SK-N-SH (cell line): ENCODE results near the gene PXDN. TPM values are rescaled to one million over a fixed set of nuclear protein-coding genes. Genes with fewer than 3 reads are reported as not detected.

Source experiments
- CTCF ChIA-PET: fragments of 300-600, 350-600 bp; formaldehyde crosslinking; extraction: SDS; loops from one replicate; lab custom pipeline; 2021; lab: Yijun Ruan, JAX
- POLR2A ChIA-PET: fragments of 350-600 bp; sonication (Branson Sonifier 250); formaldehyde crosslinking; extraction: SDS; loops from one replicate; lab custom pipeline; 2020; ENCODE audit warnings: antibody characterized with exemption, inconsistent platforms; lab: Yijun Ruan, JAX
- DNase-seq: peaks from one replicate; pipeline ENCODE4 v3.0.0; 2012
- H2AFZ ChIP-seq: fragments of 200-600 bp; sonication (generic); 2 replicates; pipeline ENCODE4 v1.8.1; 2016; ENCODE audit warnings: antibody characterized with exemption, mild to moderate bottlenecking, low read depth
- H3F3A ChIP-seq: fragments of 200-600 bp; sonication (generic); replicated peaks from 2 replicates; pipeline ENCODE3; 2016; ENCODE audit warnings: antibody characterized with exemption, mild to moderate bottlenecking; ENCODE audit not compliant: insufficient read depth
- H3K27ac ChIP-seq, 2 experiments: fragments of 200-500 bp in 1 of 2; fragments of 200-600 bp in 1 of 2; sonication (Bioruptor generic) in 1 of 2; sonication (generic), shearing (Covaris generic) in 1 of 2; 2 replicates each; pipeline versions ENCODE4 v1.5.1 to v1.6.1; 2014 to 2016; ENCODE audit warnings: low read depth in 2 of 2, inconsistent platforms in 1 of 2, low read length in 1 of 2, mild to moderate bottlenecking in 1 of 2, mixed read lengths in 1 of 2
- H3K27me3 ChIP-seq: fragments of 200-600 bp; sonication (generic), shearing (Covaris generic); 2 replicates; pipeline ENCODE4 v1.6.1; 2016; ENCODE audit warnings: mixed run types; ENCODE audit not compliant: insufficient read depth
- H3K36me3 ChIP-seq, 2 experiments: fragments of 200-500 bp in 1 of 2; fragments of 200-600 bp in 1 of 2; sonication (Bioruptor generic) in 1 of 2; sonication (generic) in 1 of 2; replicated peaks in 1 of 2; 2 replicates each; pipeline versions ENCODE3 to v1.5.1; 2014 to 2016; ENCODE audit warnings: low read length in 1 of 2, mild to moderate bottlenecking in 1 of 2; ENCODE audit not compliant: insufficient read depth in 2 of 2, control insufficient read depth in 1 of 2
- H3K4me1 ChIP-seq, 2 experiments: fragments of 200-500 bp in 1 of 2; fragments of 200-600 bp in 1 of 2; sonication (Bioruptor generic) in 1 of 2; sonication (generic), shearing (Covaris generic) in 1 of 2; 2 replicates each; pipeline versions ENCODE4 v1.5.1 to v1.6.1; 2014 to 2016; ENCODE audit warnings: low read depth in 1 of 2, low read length in 1 of 2, mixed run types in 1 of 2; ENCODE audit not compliant: insufficient read depth in 2 of 2, control insufficient read depth in 1 of 2
- H3K4me2 ChIP-seq: fragments of 200-600 bp; sonication (generic), shearing (Covaris generic); 2 replicates; pipeline ENCODE4 v1.6.1; 2017; ENCODE audit warnings: mixed run types
- H3K4me3 ChIP-seq, 2 experiments: fragments of 200-500 bp in 1 of 2; fragments of 200-600 bp in 1 of 2; sonication (Bioruptor generic) in 1 of 2; sonication (generic), shearing (Covaris generic) in 1 of 2; 2 replicates each; pipeline versions ENCODE4 v1.5.1 to v1.8.1; 2014 to 2016; ENCODE audit warnings: low read depth in 2 of 2, inconsistent platforms in 1 of 2, low read length in 1 of 2, mild to moderate bottlenecking in 1 of 2, mixed read lengths in 1 of 2, moderate library complexity in 1 of 2
- H3K79me2 ChIP-seq: fragments of 200-600 bp; sonication (generic); 2 replicates; pipeline ENCODE4 v1.8.1; 2017; ENCODE audit warnings: mild to moderate bottlenecking; ENCODE audit not compliant: insufficient read depth
- H3K9ac ChIP-seq: fragments of 200-600 bp; sonication (generic); 2 replicates; pipeline ENCODE4 v1.6.1; 2017; ENCODE audit warnings: mixed run types
- H3K9me2 ChIP-seq: fragments of 200-600 bp; sonication (generic); 2 replicates; pipeline ENCODE4 v1.6.1; 2017; ENCODE audit warnings: mixed run types
- H3K9me3 ChIP-seq: fragments of 200-600 bp; sonication (generic); 2 replicates; pipeline ENCODE4 v1.6.1; 2017; ENCODE audit warnings: mixed run types, mild to moderate bottlenecking, moderate library complexity
- H4K20me1 ChIP-seq: fragments of 200-600 bp; sonication (generic); 2 replicates; pipeline ENCODE4 v1.6.1; 2017; ENCODE audit warnings: mild to moderate bottlenecking, mixed run types; ENCODE audit not compliant: insufficient read depth
- EP300 ChIP-seq, 2 experiments: IDR thresholded peaks; 2 replicates each; pipeline versions ENCODE4 v1.4.0 to v1.6.1; 2012; ENCODE audit warnings: borderline replicate concordance in 1 of 2, low read depth in 1 of 2, low read length in 1 of 2
- EZH2phosphoT487 ChIP-seq: fragments of 200-600 bp; sonication (generic); IDR thresholded peaks from 2 replicates; pipeline ENCODE4 v1.6.1; 2017; ENCODE audit warnings: low read depth, mixed run types, mild to moderate bottlenecking, antibody characterized with exemption, moderate library complexity, borderline replicate concordance
- FOSL2 ChIP-seq: IDR thresholded peaks from 2 replicates; pipeline ENCODE4 v1.4.0; 2012; ENCODE audit warnings: low read depth, mild to moderate bottlenecking, moderate library complexity, borderline replicate concordance
- FOXJ3 ChIP-seq: sonication (generic); formaldehyde crosslinking; IDR thresholded peaks from 2 replicates; pipeline ENCODE4 v1.5.1; 2020; ENCODE audit warnings: mild to moderate bottlenecking, missing genetic modification reagents
- FOXM1 ChIP-seq: IDR thresholded peaks from 2 replicates; pipeline ENCODE4 v1.4.0; 2012; ENCODE audit warnings: low read depth, mild to moderate bottlenecking
- GABPA ChIP-seq: IDR thresholded peaks from 2 replicates; pipeline ENCODE4 v1.4.0; 2012; ENCODE audit warnings: low read depth, mild to moderate bottlenecking
- RCOR1 ChIP-seq: fragments of 150-350 bp; IDR thresholded peaks from 2 replicates; pipeline ENCODE4 v1.6.1; 2017; ENCODE audit warnings: antibody characterized with exemption, low read length
- SMC3 ChIP-seq: IDR thresholded peaks from 2 replicates; pipeline ENCODE4 v1.6.1; 2012; ENCODE audit warnings: low read depth, low read length, improper control_type of control experiment
- TEAD4 ChIP-seq: IDR thresholded peaks from 2 replicates; pipeline ENCODE4 v1.4.0; 2012; ENCODE audit warnings: mild to moderate bottlenecking, borderline replicate concordance; ENCODE audit not compliant: insufficient read depth
- YY1 ChIP-seq: IDR thresholded peaks from 2 replicates; pipeline ENCODE4 v1.4.0; 2012; ENCODE audit warnings: low read depth, mild to moderate bottlenecking
- WGBS: methylation state at CpG from one replicate; pipeline ENCODE4 v1.1.6; 2017; ENCODE audit warnings: low lambda C conversion rate; 5-methylcytosine and 5-hydroxymethylcytosine counted together
- polyA plus RNA-seq, 3 experiments: library from polyadenylated mRNA; depleted of rRNA; stranded (reverse); fragments of >200 nt; gene quantifications; 2 replicates each; pipeline ENCODE4 v1.2.3, GENCODE V29; 2012
- TF ChIP-seq, protein P1 (sequence below): IDR thresholded peaks from 2 replicates; pipeline ENCODE4 v1.4.0; 2012; ENCODE audit warnings: low read depth, borderline replicate concordance
- TF ChIP-seq, protein P2 (sequence below): fragments of 150-350 bp; IDR thresholded peaks from 2 replicates; pipeline ENCODE4 v1.6.1; 2016; ENCODE audit warnings: mild to moderate bottlenecking, low read depth, low read length

PXDN gene
- polyA plus RNA-seq, 1 of the 3 experiments (the other 2 are of a cell fraction) = 146 TPM

GRCh38 chr2:1640301-1641135, 103.8 kb downstream of the PXDN start:
- Histone ChIP-seq H3K79me2 (peaks cover 6% of the 10 kb centered on the region; the same call in 1 of the 2 replicates), H3K9me2 (no peaks in the 10 kb centered on the region), H3K36me3 (peaks cover 41 to 83% of the 10 kb centered on the region in 2 experiments), H3K27me3 (no peaks in the 10 kb centered on the region), H3K4me2 (no peak overlapping the region)
- POLR2A ChIA-PET = no interaction called here
- no peak for TF ChIP-seq RCOR1
- TF ChIP-seq GABPA = no peak
- TF ChIP-seq TEAD4 = no peak
- no peak for TF ChIP-seq EP300 (IDR thresholded peaks at IDR 0.05; ENCODE audit: borderline replicate concordance in 1 of 2, low read depth in 1 of 2, low read length in 1 of 2)
- TF ChIP-seq SMC3 = no peak
- no peak for TF ChIP-seq EZH2phosphoT487
- TF ChIP-seq, protein P1, sequence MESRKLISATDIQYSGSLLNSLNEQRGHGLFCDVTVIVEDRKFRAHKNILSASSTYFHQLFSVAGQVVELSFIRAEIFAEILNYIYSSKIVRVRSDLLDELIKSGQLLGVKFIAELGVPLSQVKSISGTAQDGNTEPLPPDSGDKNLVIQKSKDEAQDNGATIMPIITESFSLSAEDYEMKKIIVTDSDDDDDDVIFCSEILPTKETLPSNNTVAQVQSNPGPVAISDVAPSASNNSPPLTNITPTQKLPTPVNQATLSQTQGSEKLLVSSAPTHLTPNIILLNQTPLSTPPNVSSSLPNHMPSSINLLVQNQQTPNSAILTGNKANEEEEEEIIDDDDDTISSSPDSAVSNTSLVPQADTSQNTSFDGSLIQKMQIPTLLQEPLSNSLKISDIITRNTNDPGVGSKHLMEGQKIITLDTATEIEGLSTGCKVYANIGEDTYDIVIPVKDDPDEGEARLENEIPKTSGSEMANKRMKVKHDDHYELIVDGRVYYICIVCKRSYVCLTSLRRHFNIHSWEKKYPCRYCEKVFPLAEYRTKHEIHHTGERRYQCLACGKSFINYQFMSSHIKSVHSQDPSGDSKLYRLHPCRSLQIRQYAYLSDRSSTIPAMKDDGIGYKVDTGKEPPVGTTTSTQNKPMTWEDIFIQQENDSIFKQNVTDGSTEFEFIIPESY = no peak
- no peak for TF ChIP-seq FOSL2
- TF ChIP-seq YY1 = no peak
- TF ChIP-seq FOXJ3 (CRISPR knock-in tag) = no peak
- TF ChIP-seq, protein P2, sequence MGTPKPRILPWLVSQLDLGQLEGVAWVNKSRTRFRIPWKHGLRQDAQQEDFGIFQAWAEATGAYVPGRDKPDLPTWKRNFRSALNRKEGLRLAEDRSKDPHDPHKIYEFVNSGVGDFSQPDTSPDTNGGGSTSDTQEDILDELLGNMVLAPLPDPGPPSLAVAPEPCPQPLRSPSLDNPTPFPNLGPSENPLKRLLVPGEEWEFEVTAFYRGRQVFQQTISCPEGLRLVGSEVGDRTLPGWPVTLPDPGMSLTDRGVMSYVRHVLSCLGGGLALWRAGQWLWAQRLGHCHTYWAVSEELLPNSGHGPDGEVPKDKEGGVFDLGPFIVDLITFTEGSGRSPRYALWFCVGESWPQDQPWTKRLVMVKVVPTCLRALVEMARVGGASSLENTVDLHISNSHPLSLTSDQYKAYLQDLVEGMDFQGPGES = no peak
- no peak for TF ChIP-seq FOXM1
- TF ChIP-seq, all 33 proteins: peak for 0
- Histone ChIP-seq H3F3A (no peaks in the 10 kb centered on the region), H3K9ac (no peak overlapping the region), H3K27ac (no peak overlapping the region; a peak in 1 of 4 replicates), H3K4me1 (peaks cover 0 to 22% of the 10 kb centered on the region in 2 experiments; a peak in 1 of 4 replicates), H3K4me3 (no peak overlapping the region), H4K20me1 (no peaks in the 10 kb centered on the region), H2AFZ (no peak overlapping the region), H3K9me3 (no peaks in the 10 kb centered on the region)
- WGBS = 91% methylated on average over 16 of the region's 17 CpGs
- CTCF ChIA-PET = interaction anchor here (1.0 to 4.0 kb wide), 4 partner anchors 47 to 129 kb away, joined by 3 to 18 read pairs (median 6); no protein-coding TSS in a partner anchor
- no peak for DNase-seq
